GM19372 (cell line): ENCODE data around the gene CD63.

Experiments
- ATAC-seq: cut with Tn5 transposase; IDR thresholded peaks from one replicate; pipeline ENCODE4 v1.9.1; 2021; ENCODE audit warnings: mild to moderate bottlenecking, low read depth, moderate library complexity; ENCODE audit not compliant: unreplicated experiment

The CD63 gene

DNA sequence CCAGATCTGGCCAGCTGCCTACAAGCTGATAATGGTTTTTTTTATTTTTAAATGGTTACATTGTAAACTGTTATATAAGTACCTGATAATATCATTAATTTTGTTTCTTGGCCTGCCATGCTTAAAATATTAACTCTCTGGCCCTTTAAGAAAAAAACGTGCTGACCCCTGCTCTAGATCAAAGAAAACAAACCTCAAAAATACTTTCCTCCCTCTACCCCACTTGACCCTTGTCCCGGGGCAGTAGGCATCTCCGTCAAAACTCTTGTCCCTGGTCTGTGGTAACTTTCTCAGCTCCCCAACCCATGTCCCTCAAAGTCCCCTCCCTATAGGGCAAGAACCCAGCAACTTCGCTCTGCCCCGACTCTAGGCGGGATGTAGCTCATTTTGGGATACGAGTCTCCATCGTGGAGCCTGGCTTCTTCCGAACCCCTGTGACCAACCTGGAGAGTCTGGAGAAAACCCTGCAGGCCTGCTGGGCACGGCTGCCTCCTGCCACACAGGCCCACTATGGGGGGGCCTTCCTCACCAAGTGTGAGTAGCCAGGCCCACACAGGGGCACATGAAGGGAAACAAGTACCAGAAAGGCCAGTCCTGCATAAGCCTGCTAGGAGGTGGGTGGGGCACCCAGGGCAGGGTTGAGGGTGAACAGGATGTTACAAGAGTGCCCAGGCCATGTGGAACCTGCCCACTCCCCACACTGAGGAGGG lies 5.1 kb downstream of the CD63 start:
- no peak for ATAC-seq

DNA sequence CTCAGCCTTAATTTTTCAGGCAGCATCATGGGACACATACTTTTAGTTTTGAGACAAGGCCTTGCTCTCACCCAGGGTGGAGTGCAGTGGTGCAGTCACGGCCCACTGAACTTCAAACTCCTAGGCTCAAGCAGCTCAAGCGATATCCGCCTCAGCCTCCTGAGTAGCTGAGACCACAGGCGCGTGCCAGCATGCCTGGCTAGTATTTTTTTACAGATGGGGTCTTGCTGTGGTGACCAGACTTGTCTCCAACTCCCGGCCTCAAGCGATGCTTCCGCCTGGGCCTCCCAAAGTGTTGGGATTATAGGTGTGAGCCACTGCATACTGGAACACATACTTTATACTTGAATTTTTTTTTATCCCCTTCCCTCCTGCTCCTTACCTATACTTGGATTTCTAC lies 5.9 kb downstream of the CD63 start:
- no peak for ATAC-seq

DNA sequence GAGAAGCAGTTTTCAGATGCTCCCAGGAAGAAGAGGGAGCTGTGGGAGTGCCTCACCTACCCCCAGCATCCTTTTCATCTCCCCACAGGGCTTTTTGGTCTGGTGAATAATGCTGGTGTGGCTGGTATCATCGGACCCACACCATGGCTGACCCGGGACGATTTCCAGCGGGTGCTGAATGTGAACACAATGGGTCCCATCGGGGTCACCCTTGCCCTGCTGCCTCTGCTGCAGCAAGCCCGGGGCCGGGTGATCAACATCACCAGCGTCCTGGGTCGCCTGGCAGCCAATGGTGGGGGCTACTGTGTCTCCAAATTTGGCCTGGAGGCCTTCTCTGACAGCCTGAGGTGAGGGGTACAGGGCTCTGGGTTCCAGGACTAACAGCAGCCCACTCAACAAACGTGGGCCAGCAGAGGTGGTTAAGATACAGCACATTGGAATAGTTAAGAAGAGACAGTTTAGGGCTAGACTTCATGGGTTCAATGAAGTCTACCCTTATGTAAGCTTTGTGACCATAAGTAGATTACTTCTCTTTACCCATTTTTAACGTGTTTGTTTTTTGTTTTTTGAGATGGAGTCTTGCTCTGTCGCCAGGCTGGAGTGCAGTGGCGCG lies 7.1 kb downstream of the CD63 start:
- ATAC-seq = no peak

DNA sequence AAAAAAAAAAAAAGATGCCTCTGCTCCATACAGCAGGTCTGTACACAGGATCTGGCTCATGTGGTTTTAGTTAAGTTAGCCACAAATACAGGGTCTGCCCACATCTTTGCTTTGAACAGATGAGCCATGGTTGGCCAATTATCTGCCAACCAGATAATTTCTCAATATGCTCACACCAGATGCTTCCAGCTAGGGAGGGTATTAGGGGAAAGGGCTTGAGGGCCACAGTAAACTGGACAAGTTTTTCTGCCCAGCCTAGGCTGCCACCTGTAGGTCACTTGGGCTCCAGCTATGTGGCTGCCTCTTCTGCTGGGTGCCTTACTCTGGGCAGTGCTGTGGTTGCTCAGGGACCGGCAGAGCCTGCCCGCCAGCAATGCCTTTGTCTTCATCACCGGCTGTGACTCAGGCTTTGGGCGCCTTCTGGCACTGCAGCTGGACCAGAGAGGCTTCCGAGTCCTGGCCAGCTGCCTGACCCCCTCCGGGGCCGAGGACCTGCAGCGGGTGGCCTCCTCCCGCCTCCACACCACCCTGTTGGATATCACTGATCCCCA lies 7.8 kb downstream of the CD63 start:
- ATAC-seq = no peak

DNA sequence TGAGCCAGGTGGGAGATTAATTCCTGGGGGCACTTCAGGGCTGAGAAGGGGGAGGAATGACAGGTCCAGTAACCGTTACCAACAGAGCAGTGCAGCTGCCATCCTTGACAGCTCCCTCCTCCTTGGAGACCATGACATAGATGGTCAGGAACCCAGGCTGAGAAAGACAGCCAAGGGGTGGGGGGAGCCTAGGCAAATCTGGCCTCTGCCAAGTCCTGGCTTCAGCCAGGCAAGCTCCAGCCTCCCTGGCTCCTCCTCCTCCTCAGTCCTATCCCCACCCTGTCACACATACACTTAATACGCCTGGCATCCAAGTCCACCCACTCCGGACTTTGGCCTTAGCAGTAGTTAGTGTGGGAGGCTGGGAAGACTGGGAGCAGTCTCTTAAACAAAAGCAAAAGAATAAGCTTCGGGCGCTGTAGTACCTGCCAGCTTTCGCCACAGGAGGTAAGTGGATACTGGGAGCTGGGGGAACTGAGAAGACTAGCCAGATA lies 8.7 kb downstream of the CD63 start, which contains the start of gene RDH5:
RDH5 (plus strand) TSS at position 323 of the 494 bp plus-strand sequence. CDS start 792 bp downstream, outside the sequence.
- ATAC-seq = no peak

DNA sequence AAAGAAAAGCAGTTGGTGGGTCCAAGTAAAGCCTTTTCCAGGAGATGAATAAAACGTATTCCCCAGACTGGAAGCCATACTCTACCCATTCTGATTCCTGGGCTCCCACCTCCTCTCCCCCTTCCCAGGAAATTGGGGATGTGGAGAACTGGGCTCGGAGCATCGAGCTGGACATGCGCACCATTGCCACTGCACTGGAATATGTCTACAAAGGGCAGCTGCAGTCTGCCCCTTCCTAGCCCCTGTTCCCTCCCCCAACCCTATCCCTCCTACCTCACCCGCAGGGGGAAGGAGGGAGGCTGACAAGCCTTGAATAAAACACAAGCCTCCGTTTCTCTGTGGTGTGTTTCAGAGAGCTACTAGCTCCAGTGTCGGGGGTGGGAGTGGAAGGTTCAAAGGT lies 9.4 kb downstream of the CD63 start:
- no peak for ATAC-seq

DNA sequence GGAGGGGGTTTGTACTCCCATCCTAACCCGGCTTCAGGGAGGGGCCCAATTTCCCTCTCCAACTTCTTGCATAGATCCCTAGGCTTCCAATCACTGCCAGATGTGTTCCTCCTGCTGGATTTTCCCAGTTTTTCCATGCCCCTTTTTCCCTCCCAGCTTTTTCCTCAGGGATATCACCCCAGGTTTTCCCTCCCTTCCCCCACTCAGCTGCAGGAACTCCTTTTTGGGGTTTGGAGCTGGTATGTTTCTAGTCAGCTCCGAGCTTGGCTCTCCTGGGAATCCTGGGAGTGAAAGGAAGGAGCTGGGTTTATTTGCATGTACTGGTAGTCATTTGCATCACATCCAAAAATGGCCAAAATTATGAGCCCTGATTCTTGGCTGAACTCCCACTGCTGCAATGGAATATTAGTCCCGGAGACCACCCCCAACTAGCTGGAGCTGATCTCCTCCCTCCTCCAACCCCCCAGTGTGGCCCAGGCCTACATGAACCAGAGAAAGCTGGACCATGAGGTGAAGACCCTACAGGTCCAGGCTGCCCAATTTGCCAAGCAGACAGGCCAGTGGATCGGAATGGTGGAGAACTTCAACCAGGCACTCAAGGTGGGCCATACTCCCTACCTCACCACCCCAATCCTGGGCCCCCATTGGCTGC lies 10.1 kb downstream of the CD63 start:
- ATAC-seq = no peak

DNA sequence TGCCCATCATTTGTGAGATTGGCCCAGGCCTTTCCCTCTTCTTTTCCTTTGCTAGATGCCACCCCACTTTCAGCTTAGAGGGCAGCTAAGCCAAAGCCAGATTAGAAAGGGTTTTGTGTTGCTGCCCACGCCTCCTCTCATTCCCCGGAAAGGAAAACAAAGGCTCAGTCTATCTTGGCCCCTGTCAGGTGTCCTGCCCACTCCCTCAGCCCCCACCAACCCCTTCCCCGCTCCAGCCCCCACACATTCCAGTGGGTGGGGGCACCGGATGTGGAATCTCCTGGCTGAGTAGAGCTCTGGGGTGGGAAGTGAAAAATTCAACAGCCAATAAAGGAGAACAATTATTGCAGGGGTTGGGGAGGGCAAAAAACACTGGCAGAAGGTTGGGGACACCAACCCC lies 10.8 kb downstream of the CD63 start:
- ATAC-seq = no peak

DNA sequence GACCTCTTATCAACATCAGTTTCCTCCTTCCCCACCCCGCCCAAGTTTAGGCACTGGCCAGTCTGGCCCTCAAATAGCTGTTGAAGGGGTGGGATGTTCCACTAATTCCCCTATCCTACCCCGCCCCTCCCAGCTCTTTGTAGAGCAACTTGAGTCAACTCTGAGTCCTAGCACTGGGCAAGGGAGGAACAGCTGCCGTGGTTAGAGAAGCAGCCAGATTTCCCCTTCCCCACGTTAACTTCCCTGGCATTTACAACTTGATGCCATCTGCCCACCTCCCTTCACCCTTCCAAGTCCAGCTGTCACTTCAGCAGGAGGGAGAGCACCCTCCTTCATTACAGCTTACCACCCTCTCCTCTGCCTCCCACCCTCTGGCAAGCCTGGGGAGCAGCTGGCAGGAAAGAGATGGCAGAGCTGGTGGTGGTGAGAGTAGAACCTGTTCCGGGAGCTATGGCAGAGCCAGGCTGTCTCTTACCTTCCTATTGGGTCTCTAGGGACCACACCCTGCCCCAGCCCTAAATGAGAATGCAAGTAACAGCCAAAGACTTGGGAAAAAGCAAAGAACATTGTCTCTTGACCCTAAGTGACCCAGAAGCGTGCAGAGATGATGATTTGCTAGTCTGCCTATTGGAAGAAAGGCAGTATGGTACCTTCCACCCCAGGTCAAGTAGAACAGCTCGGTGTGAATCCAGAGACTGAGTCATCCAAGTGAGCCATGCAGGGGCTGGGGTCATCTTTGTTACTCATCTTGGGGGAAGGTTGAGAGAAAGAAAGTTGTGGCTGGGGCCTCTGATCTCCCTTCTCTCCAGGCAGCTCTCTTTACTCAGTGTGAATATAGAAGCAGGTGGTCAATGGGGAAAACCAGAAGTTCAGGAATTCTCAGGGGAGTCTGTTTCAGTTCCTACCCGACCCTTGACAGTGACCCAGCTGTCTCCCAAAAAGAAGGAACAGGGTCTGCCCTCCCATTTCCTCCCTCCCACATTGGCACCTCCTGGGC lies 11.5 kb downstream of the CD63 start:
- ATAC-seq = no peak

DNA sequence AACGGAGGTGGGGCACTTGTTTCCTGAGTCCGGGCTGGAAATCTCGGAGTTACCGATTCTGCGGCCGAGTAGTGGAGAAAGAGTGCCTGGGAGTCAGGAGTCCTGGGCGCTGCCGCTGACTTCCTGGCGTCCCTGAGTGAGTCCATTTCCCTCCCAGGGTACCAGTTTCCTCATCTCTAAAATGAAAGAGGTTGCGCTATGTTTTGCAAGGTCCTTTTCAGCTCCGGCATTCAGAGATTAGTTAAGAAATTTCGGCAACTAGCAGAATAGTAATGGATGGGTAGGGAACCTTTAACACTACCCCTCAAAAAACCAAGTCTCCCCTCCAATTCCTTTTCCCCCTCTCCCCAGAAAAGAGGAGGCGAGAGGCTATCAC lies 12.2 kb downstream of the CD63 start:
- ATAC-seq = peak; percentile 27

DNA sequence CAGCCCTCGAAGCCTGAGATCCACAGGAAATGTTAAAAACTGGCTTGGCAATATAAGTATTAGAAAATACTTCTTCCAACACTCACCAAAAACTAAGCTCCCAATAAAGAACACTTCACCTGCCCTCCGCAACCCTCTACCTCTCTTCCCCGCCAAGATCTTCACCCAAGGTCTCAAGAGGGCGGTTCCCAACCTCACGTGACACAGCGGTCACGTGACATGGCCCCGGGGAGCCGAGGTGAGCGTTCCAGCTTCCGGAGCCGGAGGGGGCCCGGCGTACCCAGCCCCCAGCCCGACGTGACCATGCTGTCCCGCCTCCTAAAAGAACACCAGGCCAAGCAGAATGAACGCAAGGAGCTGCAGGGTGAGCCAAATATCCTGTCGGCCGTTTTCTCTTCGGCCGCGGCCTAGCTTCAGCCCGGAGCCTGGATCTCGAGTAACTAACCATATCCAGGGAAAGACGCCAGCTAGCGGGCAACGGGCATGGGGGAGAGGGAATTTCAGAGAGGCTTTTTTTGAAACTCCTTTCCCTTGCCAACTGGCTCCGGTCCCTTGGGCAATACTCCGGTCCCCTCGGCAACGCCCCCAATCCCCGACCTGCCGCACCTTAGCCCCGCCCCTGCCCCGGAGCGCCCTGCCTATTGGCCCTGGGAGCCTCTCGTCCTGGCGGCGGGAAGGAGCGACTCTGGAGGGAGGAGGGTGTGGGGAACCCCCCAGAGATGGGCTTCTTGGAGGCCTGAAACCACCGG lies 12.8 kb downstream of the CD63 start, which contains the start of gene BLOC1S1:
BLOC1S1 (plus strand) TSS at position 214 of the 749 bp plus-strand sequence; CDS start at position 220, 6 bp downstream.
- peak; percentile 92 for ATAC-seq

DNA sequence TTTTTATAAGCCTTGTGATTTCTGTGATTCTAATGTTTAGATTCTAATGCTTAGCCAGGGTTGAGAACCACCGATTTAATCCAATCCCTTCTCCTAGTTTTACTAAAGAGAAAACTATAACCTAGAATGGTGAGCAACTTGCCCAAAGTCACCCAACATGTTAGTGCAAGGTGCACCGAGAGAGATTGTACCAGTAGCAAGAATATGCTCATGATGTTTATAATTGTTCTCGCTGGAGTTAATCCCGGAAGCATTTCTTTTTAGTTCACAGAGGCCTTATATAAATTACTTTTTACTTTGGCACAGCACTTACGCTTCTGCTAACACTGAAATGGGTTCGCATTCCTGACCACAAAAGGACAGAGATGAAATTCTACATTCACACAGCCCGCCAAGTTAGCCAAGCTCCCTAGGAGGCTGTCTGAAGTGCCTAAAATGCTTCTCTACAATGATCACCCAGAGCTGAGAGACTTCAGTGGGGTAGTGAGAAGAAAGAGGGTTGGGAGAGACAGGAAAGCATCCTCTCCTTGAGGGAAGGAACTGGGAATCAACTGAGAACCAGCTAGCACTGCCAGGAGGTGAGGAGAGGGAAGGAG lies 13.5 kb downstream of the CD63 start:
- no peak for ATAC-seq

DNA sequence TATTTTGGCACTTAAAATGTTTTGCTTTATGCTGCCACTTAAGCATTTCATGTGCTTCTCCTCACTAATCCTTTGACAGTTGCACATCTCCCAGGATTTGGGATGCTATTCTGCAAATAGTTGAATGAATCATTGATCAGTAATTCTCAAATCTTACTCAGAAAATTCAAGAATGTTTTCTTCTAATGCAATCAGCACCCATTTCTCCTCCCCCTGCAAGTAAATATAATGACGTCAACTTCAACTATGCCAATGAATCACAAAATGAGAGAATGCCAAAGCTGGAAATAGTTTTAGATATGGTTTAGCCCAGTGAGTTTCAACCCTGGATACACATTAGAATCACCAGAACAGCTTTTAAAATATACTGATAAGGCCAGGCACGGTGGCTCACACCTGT lies 15.1 kb downstream of the CD63 start:
- no peak for ATAC-seq

DNA sequence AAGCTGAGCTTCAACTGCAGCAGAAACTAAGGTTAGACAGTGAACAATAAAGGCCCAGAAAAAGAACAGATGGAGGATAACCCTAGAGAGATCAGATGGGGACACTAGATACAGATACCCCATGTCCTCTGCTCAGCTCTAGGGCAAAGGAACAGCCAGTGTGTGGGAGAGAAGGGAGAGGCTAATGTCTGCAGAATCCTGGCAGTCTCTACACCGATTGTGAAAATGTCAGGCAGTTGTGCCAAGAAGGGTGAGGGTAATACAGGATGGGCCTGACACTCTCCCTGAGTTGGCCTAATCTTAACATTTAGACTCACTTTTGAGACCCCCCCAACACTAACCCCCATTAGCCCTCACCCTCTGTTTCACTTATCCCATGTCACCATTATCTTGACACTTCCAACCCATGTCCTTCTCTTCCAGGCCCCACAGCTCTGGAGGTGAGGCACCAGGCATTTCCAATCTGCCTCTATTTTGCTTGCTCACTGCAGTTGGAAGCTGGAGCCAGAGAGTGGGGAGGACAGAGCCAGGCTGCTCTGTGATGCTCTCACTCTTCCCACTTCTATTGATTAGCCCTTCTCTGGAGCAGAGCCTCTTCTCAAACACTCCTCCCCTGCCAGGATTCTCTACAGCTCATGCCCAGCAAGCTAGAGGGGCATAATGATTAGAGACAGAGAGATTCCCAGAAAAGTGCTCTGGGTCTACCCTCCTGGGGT lies 16.0 kb downstream of the CD63 start:
- ATAC-seq = no peak

DNA sequence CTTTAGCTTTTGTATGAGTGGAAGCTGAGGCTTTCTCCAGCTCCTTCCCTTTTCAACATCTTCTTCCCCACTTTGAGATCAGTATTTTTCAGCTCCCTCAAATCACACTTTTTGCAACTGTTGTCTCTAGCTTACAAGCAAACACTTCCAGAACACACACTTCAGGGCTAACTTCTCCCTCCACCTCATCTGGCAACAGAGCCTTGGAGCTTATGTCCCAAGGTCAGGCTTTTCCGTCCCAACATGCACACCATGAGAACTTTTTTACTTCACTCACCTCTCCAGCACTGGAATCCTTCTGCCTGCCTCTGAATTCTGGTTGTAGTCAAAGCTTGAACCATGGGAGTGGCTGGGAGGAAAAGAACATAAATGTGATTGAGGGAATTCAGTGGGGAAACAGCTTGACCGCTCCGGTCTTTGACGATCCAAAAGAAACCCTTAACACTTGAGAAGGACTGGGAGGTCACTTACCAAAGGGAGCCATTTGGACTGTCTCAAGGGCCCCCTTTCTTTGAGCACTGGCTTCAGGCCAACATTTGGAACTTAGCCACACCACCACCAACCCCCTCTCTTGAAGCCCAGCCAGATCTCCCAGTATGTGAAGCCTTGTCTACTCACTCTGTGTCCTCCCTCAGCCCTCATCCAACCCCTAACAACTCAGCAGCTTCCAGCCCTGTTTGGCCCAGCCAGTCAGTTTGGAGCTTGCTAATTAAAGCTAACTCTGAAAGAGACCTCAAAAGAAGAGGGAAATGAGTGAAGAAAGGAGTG lies 16.8 kb downstream of the CD63 start:
- no peak for ATAC-seq

DNA sequence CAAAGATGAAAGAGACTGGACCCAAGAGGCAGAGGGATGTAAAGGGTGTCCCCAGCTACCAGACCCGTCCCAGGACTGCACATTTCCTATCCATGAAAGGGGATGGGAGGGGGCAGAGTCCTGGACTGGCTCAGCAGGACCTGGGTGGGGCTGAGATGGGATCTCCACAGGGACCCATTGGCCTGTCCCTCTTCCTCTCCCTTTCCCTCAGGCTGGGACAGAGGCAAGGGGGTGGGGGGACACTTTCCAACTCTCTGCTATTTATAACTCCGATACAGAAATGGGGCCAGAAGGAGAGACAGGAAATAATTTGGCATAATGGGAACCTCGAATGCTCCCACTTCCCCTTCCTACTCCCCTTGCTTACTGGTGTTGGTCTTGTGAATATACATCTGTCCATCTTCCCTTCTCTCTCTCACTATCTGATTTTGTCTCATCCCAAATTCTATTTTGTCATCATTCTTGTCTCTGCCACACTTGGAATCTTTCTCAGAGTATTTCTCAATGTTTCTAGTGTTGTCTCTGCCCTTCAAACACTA lies 20.0 kb downstream of the CD63 start:
- ATAC-seq = no peak
